Prostate gland (tissue), 2 donors: ENCODE data around the gene SLC2A8. TPM values are rescaled to one million over a fixed set of nuclear protein-coding genes. Genes with fewer than 3 reads are reported as not detected.

Experiments used
- DNase-seq: peaks from one replicate; pipeline ENCODE4 v3.0.0-alpha.2; 2019; ENCODE audit warnings: low spot score
- H3K27ac ChIP-seq, 2 donors: fragments of 200-600 bp; sonication (generic); 2 replicates each; pipeline ENCODE4 v1.5.1; 2017 to 2019
- H3K27me3 ChIP-seq: fragments of 200-600 bp; sonication (generic); replicated peaks from 2 replicates; pipeline ENCODE4 v1.5.1; 2019; ENCODE audit not compliant: insufficient read depth
- H3K36me3 ChIP-seq, 2 donors: fragments of 200-600 bp; sonication (generic); 1 replicate in 1 of 2; 2 replicates in 1 of 2; pipeline versions ENCODE4 v1.5.1 to v1.8.1; 2017 to 2019
- H3K4me1 ChIP-seq: fragments of 200-600 bp; sonication (generic); replicated peaks from 2 replicates; pipeline ENCODE4 v1.5.1; 2019
- H3K4me3 ChIP-seq, 2 donors: fragments of 200-600 bp; sonication (generic); 2 replicates each; pipeline ENCODE4 v1.5.1; 2017 to 2019
- H3K9me3 ChIP-seq: fragments of 200-600 bp; sonication (generic); 2 replicates; pipeline ENCODE4 v1.5.1; 2017
- CTCF ChIP-seq, 4 experiments: fragments of 200-600 bp in 2 of 4; fragments of 450-650 bp in 2 of 4; sonication (generic) in 2 of 4; IDR thresholded peaks; 1 replicate in 3 of 4; 2 replicates in 1 of 4; pipeline ENCODE4 v1.5.1; 2016 to 2019; ENCODE audit warnings: antibody characterized with exemption in 4 of 4, mild to moderate bottlenecking in 2 of 4, moderate library complexity in 2 of 4
- POLR2A ChIP-seq: fragments of 450-650 bp; IDR thresholded peaks from one replicate; pipeline ENCODE4 v1.6.1; 2016; ENCODE audit warnings: antibody characterized with exemption, mild to moderate bottlenecking
- POLR2AphosphoS5 ChIP-seq: sonication (generic); formaldehyde crosslinking; IDR thresholded peaks from one replicate; pipeline ENCODE4 v1.6.1; 2017; ENCODE audit warnings: antibody characterized with exemption
- WGBS: methylation state at CpG from one replicate; pipeline ENCODE4 v1.1.5; 2018; 5-methylcytosine and 5-hydroxymethylcytosine counted together
- intact Hi-C: fragments of 100-400 bp; cut with DNase I; formaldehyde crosslinking; loops from one replicate; pipeline ENCODE4 v1.14.2; 2022
- total RNA-seq, 2 donors: library from RNA; depleted of rRNA; stranded (reverse); fragments of >200 nt; gene quantifications; one replicate each; pipeline ENCODE4 v1.1.0, GENCODE V29; 2016

Gene SLC2A8
- total RNA-seq, 2 donors from 2014 or later = 29.3 to 69.3 TPM

- TF ChIP-seq POLR2AphosphoS5 (no peak), POLR2A (no peak), CTCF (IDR thresholded peaks at IDR 0.05) (no peak)
- Histone ChIP-seq H3K4me1 (no peaks in the 10 kb centered on the region), H3K27me3 (no peaks in the 10 kb centered on the region), H3K36me3 (peaks cover 14 to 20% of the 10 kb centered on the region in 2 donors), H3K27ac (no peak overlapping the region), H3K4me3 (no peak overlapping the region), H3K9me3 (no peaks in the 10 kb centered on the region)
- no peak for DNase-seq
- 85% methylated on average over 12 of the region's 12 CpGs for WGBS
- intact Hi-C loops = no loop called here
Observed at GRCh38 chr9:127437497-127438264, 40.7 kb downstream of the SLC2A8 start.

GRCh38 chr9:127438394-127438793, 41.4 kb downstream of the SLC2A8 start:
- H3K27ac ChIP-seq = no peak overlapping the region
- no peak overlapping the region for H3K4me3 ChIP-seq
- H3K4me1 ChIP-seq = no peaks in the 10 kb centered on the region
- no peaks in the 10 kb centered on the region for H3K9me3 ChIP-seq
- H3K27me3 ChIP-seq = no peaks in the 10 kb centered on the region
- TF ChIP-seq CTCF (IDR thresholded peaks at IDR 0.05) (no peak), POLR2AphosphoS5 (no peak), POLR2A (no peak)
- peaks cover 14 to 20% of the 10 kb centered on the region in 2 donors for H3K36me3 ChIP-seq
- no peak for DNase-seq
- 84% methylated on average over 9 of the region's 9 CpGs for WGBS
- intact Hi-C loops = no loop called here

- H3K4me3 ChIP-seq = no peak overlapping the region
- no peaks in the 10 kb centered on the region for H3K27me3 ChIP-seq
- no peak for TF ChIP-seq POLR2A
- no peaks in the 10 kb centered on the region for H3K9me3 ChIP-seq
- peaks cover 15 to 24% of the 10 kb centered on the region in 2 donors for H3K36me3 ChIP-seq
- WGBS = 90% methylated on average over 17 of the region's 17 CpGs
- intact Hi-C loops = no loop called here
- no peak overlapping the region for H3K27ac ChIP-seq
- peaks cover under 1% of the 10 kb centered on the region for H3K4me1 ChIP-seq
- no peak for DNase-seq
Observed at GRCh38 chr9:127444283-127444920, 47.4 kb downstream of the SLC2A8 start.

- Histone ChIP-seq H3K36me3 (peaks cover 15 to 24% of the 10 kb centered on the region in 2 donors), H3K9me3 (no peaks in the 10 kb centered on the region), H3K27me3 (no peaks in the 10 kb centered on the region), H3K4me3 (no peak overlapping the region), H3K27ac (no peak overlapping the region), H3K4me1 (peaks cover 8% of the 10 kb centered on the region)
- intact Hi-C loops = no loop called here
- DNase-seq = no peak
- TF ChIP-seq POLR2AphosphoS5 (no peak), CTCF (IDR thresholded peaks at IDR 0.05) (no peak), POLR2A (no peak)
- 84% methylated on average over 15 of the region's 15 CpGs for WGBS
Observed at GRCh38 chr9:127444921-127445850, 48.2 kb downstream of the SLC2A8 start.
